BLaER1 (cell line): ENCODE results near the gene TDRD1.
A peak's percentile ranks its signal among the peaks of the same experiment; 100 is the strongest.

Experiments used
- H3K27ac ChIP-seq: shearing (Covaris generic); formaldehyde crosslinking; 2 replicates; pipeline ENCODE4 v1.8.1; 2022
- H3K27me3 ChIP-seq: shearing (Covaris generic); formaldehyde crosslinking; 2 replicates; pipeline ENCODE4 v1.8.1; 2022
- H3K36me3 ChIP-seq: shearing (Covaris generic); formaldehyde crosslinking; 2 replicates; pipeline ENCODE4 v1.8.1; 2022
- H3K4me1 ChIP-seq: shearing (Covaris generic); formaldehyde crosslinking; 2 replicates; pipeline ENCODE4 v1.8.1; 2022
- H3K4me2 ChIP-seq: shearing (Covaris generic); formaldehyde crosslinking; 2 replicates; pipeline ENCODE4 v1.8.1; 2022
- H3K4me3 ChIP-seq: shearing (Covaris generic); formaldehyde crosslinking; 2 replicates; pipeline ENCODE4 v1.8.1; 2022
- H3K9ac ChIP-seq: shearing (Covaris generic); formaldehyde crosslinking; 2 replicates; pipeline ENCODE4 v1.8.1; 2022
- H3K9me3 ChIP-seq: shearing (Covaris generic); formaldehyde crosslinking; 2 replicates; pipeline ENCODE4 v1.8.1; 2022
- H4K20me1 ChIP-seq: shearing (Covaris generic); formaldehyde crosslinking; 2 replicates; pipeline ENCODE4 v1.8.1; 2022
- Cebpa-rat ChIP-seq: shearing (Covaris generic); IDR thresholded peaks from 2 replicates; pipeline ENCODE4 v1.8.1; 2022

Gene TDRD1

DNA sequence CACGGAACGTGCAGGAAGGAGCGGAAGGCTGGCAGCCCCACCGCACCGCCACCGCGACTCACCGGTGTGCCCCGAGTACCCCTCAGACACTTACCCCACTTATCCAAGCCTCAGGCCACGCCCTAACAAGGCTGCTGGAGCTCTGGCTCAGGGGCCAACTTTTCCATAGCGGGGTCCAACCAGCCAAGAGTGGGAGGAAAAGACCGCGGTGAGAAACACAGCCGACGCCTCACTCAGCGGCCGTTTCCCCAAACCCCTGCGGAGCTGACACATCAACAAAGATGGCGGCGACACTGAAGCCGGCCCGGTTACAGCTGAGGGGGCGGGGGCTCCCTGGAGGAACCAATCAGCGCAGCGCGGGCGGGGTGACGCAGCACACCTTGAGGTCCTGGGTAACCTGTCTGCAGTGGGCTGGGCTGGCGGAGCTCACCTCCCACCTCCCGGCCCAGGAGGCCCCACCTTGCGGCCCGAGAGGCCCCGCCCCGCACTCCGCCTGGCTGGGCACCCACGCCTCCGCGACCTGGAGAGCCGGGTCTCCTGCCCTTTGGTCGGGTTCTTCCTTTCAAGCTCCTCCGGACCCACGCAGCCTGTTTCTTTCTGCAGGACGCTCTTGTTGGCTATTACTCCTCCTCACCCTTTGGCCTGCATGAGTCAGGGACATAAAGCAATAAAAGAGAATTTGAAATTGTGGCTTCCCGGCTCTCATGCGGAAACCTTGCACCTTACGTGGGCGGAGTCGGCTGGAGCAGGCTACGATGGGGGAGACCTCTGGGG lies 5.0 kb upstream of the TDRD1 start, which contains the start of gene CCDC186:
CCDC186 (minus strand) TSS at position 283 of the 774 bp plus-strand sequence. CDS start 10,935 bp downstream, outside the sequence.
- H3K4me3 ChIP-seq: peak within 1 kb of the TSS; percentile 80
- 0 out of 2 replicates have a peak, but pooled peaks cover 9% of the 10 kb centered on the region for H4K20me1 ChIP-seq
- H3K27ac ChIP-seq: peak within 1 kb of the TSS; percentile 83
- peak within 1 kb of the TSS; percentile 90 for H3K4me2 ChIP-seq
- no peak for TF ChIP-seq Cebpa-rat
- peak within 1 kb of the TSS; percentile 83 for H3K9ac ChIP-seq
- H3K9me3 ChIP-seq: peaks cover 6% of the 10 kb centered on the region
- peaks cover 4% of the 10 kb centered on the region; the same call in 1 of the 2 replicates for H3K36me3 ChIP-seq
- no peaks in the 10 kb centered on the region for H3K27me3 ChIP-seq
- H3K4me1 ChIP-seq: peaks cover 24% of the 10 kb centered on the region

DNA sequence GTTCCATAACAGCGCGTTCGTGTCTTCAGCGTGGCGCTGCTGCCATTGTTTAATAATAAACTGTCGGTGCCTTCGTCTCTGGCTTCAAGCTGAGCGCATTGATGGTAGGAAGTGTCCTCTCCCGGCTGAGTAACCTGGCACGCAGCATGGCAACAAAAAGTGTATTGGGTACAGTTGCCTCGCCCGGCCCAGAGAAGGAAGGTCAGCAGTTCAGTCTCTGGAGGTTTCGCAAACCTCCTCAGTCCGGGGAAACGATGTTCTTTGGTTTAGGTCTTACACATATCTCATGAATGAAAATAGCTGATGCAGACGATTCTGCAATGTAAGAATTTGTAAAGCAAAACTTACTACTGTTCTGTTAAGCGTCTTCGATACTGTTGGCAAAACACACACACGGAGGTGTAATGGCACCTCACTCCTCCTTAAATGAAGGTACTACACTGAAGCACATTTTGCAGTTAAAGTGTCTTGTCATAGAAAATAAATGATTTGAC lies 4.4 kb upstream of the TDRD1 start:
- peak overlapping the region; percentile 83; the same call in 1 of the 2 replicates for H3K27ac ChIP-seq
- no peaks in the 10 kb centered on the region for H3K36me3 ChIP-seq
- peak overlapping the region; percentile 90 for H3K4me2 ChIP-seq
- peaks cover 24% of the 10 kb centered on the region for H3K4me1 ChIP-seq
- 0 out of 2 replicates have a peak, but pooled peaks cover 9% of the 10 kb centered on the region for H4K20me1 ChIP-seq
- H3K4me3 ChIP-seq: peak overlapping the region; percentile 80
- TF ChIP-seq Cebpa-rat: no peak
- H3K9me3 ChIP-seq: no peaks in the 10 kb centered on the region
- H3K9ac ChIP-seq: peak overlapping the region; percentile 83
- H3K27me3 ChIP-seq: no peaks in the 10 kb centered on the region

DNA sequence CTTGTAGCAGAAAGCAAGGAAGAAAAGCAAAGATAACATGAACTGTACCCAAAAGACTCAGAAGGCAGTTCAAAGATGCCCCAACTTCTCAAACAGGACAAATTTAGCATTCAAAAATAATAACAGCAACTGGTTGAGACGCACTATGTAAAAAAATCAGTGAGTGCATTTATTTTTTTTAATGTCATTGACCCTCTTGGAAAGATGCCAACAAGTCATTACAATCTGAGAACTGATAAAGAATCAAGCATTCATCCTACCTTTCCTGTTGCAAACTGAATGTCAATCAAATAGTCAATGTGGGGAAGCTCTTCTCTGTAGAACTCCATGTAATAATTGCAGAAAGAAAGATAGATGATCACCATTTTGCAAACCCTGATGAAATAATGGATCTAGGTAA lies 3.5 kb upstream of the TDRD1 start:
- Histone ChIP-seq H3K9ac (no peak overlapping the region), H3K27me3 (no peaks in the 10 kb centered on the region), H3K9me3 (no peaks in the 10 kb centered on the region), H3K4me1 (peaks cover 24% of the 10 kb centered on the region), H3K4me3 (no peak overlapping the region), H4K20me1 (0 out of 2 replicates have a peak, but pooled peaks cover 9% of the 10 kb centered on the region), H3K4me2 (peak overlapping the region; percentile 90), H3K36me3 (no peaks in the 10 kb centered on the region), H3K27ac (no peak overlapping the region)
- no peak for TF ChIP-seq Cebpa-rat

DNA sequence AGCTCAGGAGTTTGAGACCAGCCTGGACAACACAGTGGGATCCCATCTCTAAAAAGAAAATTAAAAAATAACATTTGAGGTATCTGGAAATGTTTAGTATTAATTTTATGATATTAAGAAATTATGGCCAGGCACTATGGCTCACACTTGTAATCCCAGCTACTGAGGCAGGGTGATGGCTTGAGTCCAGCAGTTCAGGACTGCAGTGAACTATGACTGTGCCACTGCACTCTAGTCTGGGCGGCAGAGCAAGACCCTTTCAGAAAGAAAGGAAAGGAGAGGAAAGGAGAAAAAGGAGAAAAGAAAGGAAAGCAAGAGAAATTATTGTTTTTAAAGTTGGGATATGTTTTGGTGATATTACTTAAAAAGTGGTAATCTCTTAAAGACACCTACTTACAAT lies 2.6 kb upstream of the TDRD1 start:
- Histone ChIP-seq H3K9ac (no peak overlapping the region), H3K4me1 (peaks cover 27% of the 10 kb centered on the region), H3K36me3 (no peaks in the 10 kb centered on the region), H3K9me3 (no peaks in the 10 kb centered on the region), H3K27me3 (no peaks in the 10 kb centered on the region), H3K4me2 (no peak overlapping the region), H4K20me1 (0 out of 2 replicates have a peak, but pooled peaks cover 9% of the 10 kb centered on the region), H3K4me3 (no peak overlapping the region), H3K27ac (no peak overlapping the region)
- no peak for TF ChIP-seq Cebpa-rat

DNA sequence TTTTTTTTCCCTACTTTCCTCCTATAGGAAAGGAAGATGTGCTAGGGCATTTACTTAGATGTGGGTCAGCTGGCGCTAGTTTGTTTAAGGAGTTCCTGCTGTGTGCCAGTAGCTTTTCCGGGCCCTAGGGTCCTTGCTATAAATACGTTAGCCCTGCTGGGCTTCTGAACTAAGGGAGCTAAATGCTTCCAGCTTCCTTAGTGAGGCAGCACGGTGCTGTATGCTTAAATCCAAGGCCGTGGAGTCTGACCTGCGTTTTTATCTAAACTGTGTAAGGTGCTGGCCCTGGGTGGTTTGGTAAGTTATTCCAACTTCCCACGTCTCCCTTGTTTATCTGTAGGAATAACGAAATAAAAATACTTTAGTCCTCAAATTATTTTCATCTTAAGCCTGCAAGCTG lies 594 bp downstream of the TDRD1 start:
- H3K4me3 ChIP-seq: no peak overlapping the region
- no peaks in the 10 kb centered on the region for H4K20me1 ChIP-seq
- no peak overlapping the region for H3K27ac ChIP-seq
- H3K9me3 ChIP-seq: no peaks in the 10 kb centered on the region
- H3K4me2 ChIP-seq: no peak overlapping the region
- peaks cover 22% of the 10 kb centered on the region for H3K4me1 ChIP-seq
- H3K9ac ChIP-seq: no peak overlapping the region
- no peaks in the 10 kb centered on the region for H3K27me3 ChIP-seq
- TF ChIP-seq Cebpa-rat: no peak
- no peaks in the 10 kb centered on the region for H3K36me3 ChIP-seq

DNA sequence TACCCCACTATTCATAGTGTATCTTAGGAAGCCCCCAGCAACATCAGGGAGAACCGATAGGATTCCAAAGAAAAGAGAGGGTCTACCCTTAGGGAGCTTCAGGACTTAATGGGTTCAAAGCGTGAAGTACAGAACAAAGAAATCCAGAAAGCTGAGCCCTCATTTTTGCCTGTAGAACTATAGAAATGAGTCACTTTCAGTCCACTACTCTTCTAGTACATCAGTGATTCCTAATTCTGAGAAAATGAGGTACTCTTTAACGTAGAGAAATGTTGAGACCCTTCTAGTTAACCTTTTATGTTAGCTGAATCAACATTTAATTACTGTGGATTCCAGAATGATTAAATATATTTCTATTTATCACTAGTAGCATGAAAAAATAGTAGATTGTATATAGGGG lies 1.8 kb downstream of the TDRD1 start:
- peaks cover 12% of the 10 kb centered on the region for H3K4me1 ChIP-seq
- no peaks in the 10 kb centered on the region for H3K27me3 ChIP-seq
- H3K4me2 ChIP-seq: no peak overlapping the region
- H3K36me3 ChIP-seq: no peaks in the 10 kb centered on the region
- H4K20me1 ChIP-seq: no peaks in the 10 kb centered on the region
- H3K9me3 ChIP-seq: no peaks in the 10 kb centered on the region
- no peak overlapping the region for H3K27ac ChIP-seq
- H3K4me3 ChIP-seq: no peak overlapping the region
- H3K9ac ChIP-seq: no peak overlapping the region
- no peak for TF ChIP-seq Cebpa-rat

DNA sequence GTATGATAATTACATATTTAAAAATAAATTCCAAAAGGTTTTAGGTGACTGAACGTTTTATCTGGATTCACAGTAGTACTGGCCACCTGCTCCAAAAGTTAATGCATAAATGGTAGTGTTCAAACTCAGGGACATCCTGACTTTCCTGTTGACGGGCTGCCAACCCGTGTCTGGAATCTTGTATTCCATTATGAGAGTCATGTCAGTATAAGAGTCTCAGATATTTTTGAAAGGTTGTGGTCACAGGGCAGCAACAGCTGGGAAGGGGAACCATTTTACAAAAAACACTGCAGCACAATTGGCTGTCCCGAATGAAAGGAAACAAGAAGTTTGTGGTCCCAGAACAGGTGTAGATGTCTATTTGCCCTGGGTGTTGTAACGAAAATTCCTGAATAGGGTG lies 2.8 kb downstream of the TDRD1 start:
- H3K4me1 ChIP-seq: peaks cover 12% of the 10 kb centered on the region
- no peaks in the 10 kb centered on the region for H4K20me1 ChIP-seq
- no peaks in the 10 kb centered on the region for H3K36me3 ChIP-seq
- no peak overlapping the region for H3K9ac ChIP-seq
- no peak for TF ChIP-seq Cebpa-rat
- H3K9me3 ChIP-seq: no peaks in the 10 kb centered on the region
- H3K27ac ChIP-seq: no peak overlapping the region
- H3K4me2 ChIP-seq: peak overlapping the region; percentile 40
- H3K27me3 ChIP-seq: no peaks in the 10 kb centered on the region
- no peak overlapping the region for H3K4me3 ChIP-seq

DNA sequence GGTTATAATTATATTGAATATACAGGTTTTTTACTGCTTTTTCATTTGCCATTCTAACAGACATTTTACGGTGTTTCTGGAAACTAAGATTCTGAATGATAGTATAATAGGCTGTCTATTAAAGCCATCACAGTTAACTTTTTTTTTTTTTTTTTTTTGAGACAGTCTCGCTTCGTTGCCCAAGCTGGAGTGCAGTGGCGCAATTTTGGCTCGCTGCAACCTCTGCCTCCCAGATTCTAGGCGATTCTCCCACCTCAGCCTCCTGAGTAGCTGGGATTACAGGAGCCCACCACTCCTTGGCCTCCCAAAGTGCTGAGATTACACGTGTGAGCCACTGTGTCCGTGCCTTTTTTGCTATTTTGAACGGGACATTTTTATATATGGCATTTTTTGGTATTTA lies 4.4 kb downstream of the TDRD1 start:
- H4K20me1 ChIP-seq: no peaks in the 10 kb centered on the region
- no peaks in the 10 kb centered on the region for H3K9me3 ChIP-seq
- H3K36me3 ChIP-seq: no peaks in the 10 kb centered on the region
- no peak overlapping the region for H3K4me2 ChIP-seq
- no peak for TF ChIP-seq Cebpa-rat
- H3K9ac ChIP-seq: no peak overlapping the region
- H3K4me1 ChIP-seq: peaks cover 12% of the 10 kb centered on the region
- H3K4me3 ChIP-seq: no peak overlapping the region
- H3K27ac ChIP-seq: no peak overlapping the region
- H3K27me3 ChIP-seq: no peaks in the 10 kb centered on the region

DNA sequence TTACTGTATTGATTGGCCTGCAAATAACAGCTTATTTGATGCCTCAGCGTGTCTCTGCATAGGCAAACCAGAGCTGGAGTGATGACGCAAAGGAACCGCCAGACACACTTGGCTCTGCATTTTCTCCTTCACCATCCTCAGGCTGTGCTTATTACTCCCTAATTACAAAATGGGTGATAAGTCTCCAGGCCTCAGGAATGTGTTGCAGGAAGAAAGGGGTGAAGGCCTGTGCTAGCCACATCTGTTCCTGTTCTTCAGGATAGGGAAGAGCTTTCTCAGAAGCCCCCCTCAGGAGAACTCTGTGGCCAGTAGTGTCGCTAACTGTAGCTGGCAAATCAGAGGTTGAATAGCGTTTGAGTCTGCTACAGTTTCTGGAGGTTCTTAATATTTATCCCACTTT lies 5.1 kb downstream of the TDRD1 start:
- Histone ChIP-seq H3K4me2 (no peak overlapping the region), H3K9ac (no peak overlapping the region), H3K36me3 (no peaks in the 10 kb centered on the region), H3K9me3 (no peaks in the 10 kb centered on the region), H3K4me1 (peaks cover 12% of the 10 kb centered on the region), H3K27ac (no peak overlapping the region), H4K20me1 (no peaks in the 10 kb centered on the region), H3K4me3 (no peak overlapping the region), H3K27me3 (no peaks in the 10 kb centered on the region)
- no peak for TF ChIP-seq Cebpa-rat

DNA sequence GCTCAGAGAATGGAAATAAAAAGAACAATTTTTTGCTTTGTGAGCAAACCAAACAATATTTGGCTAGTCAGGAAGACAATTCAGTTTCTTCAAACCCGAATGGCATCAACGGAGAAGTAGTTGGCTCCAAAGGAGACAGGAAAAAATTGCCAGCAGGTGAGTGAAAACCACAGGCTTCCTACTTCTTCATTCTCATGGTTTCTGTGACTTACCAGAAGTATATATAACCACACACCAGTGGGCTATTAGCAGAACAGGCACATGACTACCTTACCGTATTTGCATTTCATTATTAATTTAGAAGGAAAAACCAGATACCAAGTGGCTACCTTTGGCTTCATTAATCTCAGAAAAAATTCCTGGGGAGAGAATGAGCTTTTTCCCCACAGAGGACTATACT lies 8.8 kb downstream of the TDRD1 start:
- H3K9ac ChIP-seq: no peak overlapping the region
- no peaks in the 10 kb centered on the region for H3K9me3 ChIP-seq
- no peaks in the 10 kb centered on the region for H3K36me3 ChIP-seq
- TF ChIP-seq Cebpa-rat: no peak
- no peaks in the 10 kb centered on the region for H3K4me1 ChIP-seq
- no peak overlapping the region for H3K4me2 ChIP-seq
- no peak overlapping the region for H3K27ac ChIP-seq
- H3K4me3 ChIP-seq: no peak overlapping the region
- no peaks in the 10 kb centered on the region for H3K27me3 ChIP-seq
- H4K20me1 ChIP-seq: no peaks in the 10 kb centered on the region
